ENCODE results near the gene RAVER2. TPM values are rescaled to one million over a fixed set of nuclear protein-coding genes. Genes with fewer than 3 reads are reported as not detected.

RAVER2 gene
- polyA plus RNA-seq, 2 of the 4 experiments (the other 2 are of a cell fraction) = 6.2 to 17.2 TPM

- Histone ChIP-seq H3K4me3 (no peak overlapping the region), H3K27ac (no peak overlapping the region), H3K4me1 (peaks cover 21% of the 10 kb centered on the region), H3K4me2 (no peak overlapping the region), H3K9me3 (no peaks in the 10 kb centered on the region)
- no peak for ATAC-seq
- ChIA-PET POLR2A (no interaction called here), CTCF (interaction anchor here (1.0 kb wide), 1 partner anchor 16 kb away, joined by 5 read pairs; no protein-coding TSS in a partner anchor)
- 94% methylated on average over 12 of the region's 12 CpGs for WGBS (ENCODE audit: missing lambda C conversion rate)
- TF ChIP-seq HDAC2 (IDR thresholded peaks at IDR 0.05) (no peak), NR3C1 (IDR thresholded peaks at IDR 0.05) (no peak), JUNB (IDR thresholded peaks at IDR 0.05) (no peak), E2F6 (IDR thresholded peaks at IDR 0.05; ENCODE audit: borderline replicate concordance, low read depth) (no peak), MYC (IDR thresholded peaks at IDR 0.05; ENCODE audit: borderline replicate concordance, low read length) (no peak), JUN (IDR thresholded peaks at IDR 0.05) (no peak), PBX3 (IDR thresholded peaks at IDR 0.05) (no peak)
- no peak for FAIRE-seq
- DNase-seq (ENCODE audit: low read depth in 1 of 2, low spot score in 1 of 2) = no peak
Measured at GRCh38 chr1:64878931-64879611, 134.2 kb downstream of the RAVER2 start.

GRCh38 chr1:64880449-64880848, 135.6 kb downstream of the RAVER2 start:
- H3K9me3 ChIP-seq = no peaks in the 10 kb centered on the region
- CTCF ChIA-PET = no interaction called here
- DNase-seq (ENCODE audit: low read depth in 1 of 2, low spot score in 1 of 2) = no peak
- POLR2A ChIA-PET = no interaction called here
- 95% methylated on average over 4 of the region's 4 CpGs for WGBS (ENCODE audit: missing lambda C conversion rate)
- ATAC-seq = no peak
- no peak overlapping the region for H3K4me2 ChIP-seq
- H3K27ac ChIP-seq = 0 out of 6 replicates have a peak overlapping the region, but pooled peaks of 1 of the 2 experiments have one; percentile 43
- TF ChIP-seq JUN (IDR thresholded peaks at IDR 0.05) = no peak
- TF ChIP-seq BCL3 (IDR thresholded peaks at IDR 0.05) = no peak
- no peak for TF ChIP-seq CBX2 (IDR thresholded peaks at IDR 0.05; ENCODE audit: borderline replicate concordance, low read depth)
- TF ChIP-seq HOXB5 (CRISPR knock-in tag; IDR thresholded peaks at IDR 0.05) = no peak
- TF ChIP-seq BHLHE40 (IDR thresholded peaks at IDR 0.05; ENCODE audit: low read depth, low read length) = no peak
- no peak for TF ChIP-seq SMC3 (IDR thresholded peaks at IDR 0.05)
- TF ChIP-seq RARB (CRISPR knock-in tag; IDR thresholded peaks at IDR 0.05) = no peak
- peaks cover 27% of the 10 kb centered on the region for H3K4me1 ChIP-seq
- no peak for FAIRE-seq
- no peak overlapping the region for H3K4me3 ChIP-seq

GRCh38 chr1:64881281-64881680, 136.4 kb downstream of the RAVER2 start:
- H3K4me2 ChIP-seq = 0 out of 3 replicates have a peak overlapping the region, but pooled peaks have one; percentile 11
- DNase-seq (ENCODE audit: low read depth in 1 of 2, low spot score in 1 of 2) (no peak), FAIRE-seq (no peak), ATAC-seq (no peak; a peak in 1 of 6 replicates)
- H3K27ac ChIP-seq = peak overlapping the region; percentile 22 to 53; a peak in 3 of 6 replicates
- CTCF ChIA-PET = interaction anchor here (1.1 kb wide), 1 partner anchor 13 kb away, joined by 3 read pairs; no protein-coding TSS in a partner anchor
- POLR2A ChIA-PET = no interaction called here
- 100% methylated on average over 1 of the region's 1 CpG for WGBS (ENCODE audit: missing lambda C conversion rate)
- no peak for TF ChIP-seq HMGXB4 (CRISPR knock-in tag; IDR thresholded peaks at IDR 0.05; ENCODE audit: borderline replicate concordance)
- TF ChIP-seq CHD2 (IDR thresholded peaks at IDR 0.05; ENCODE audit: low read length, partially characterized antibody) = no peak
- no peak for TF ChIP-seq PHF8 (IDR thresholded peaks at IDR 0.05; ENCODE audit: borderline replicate concordance, low read depth)
- TF ChIP-seq POLR2AphosphoS2 (conservative IDR thresholded peaks at IDR 0.05; ENCODE audit: low read length) = no peak
- H3K9me3 ChIP-seq = no peaks in the 10 kb centered on the region
- peaks cover 27% of the 10 kb centered on the region for H3K4me1 ChIP-seq
- H3K4me3 ChIP-seq = no peak overlapping the region

Other genes with a start within 250 kb of the RAVER2 start
- 156 and 159 TPM in 2 replicates for gene JAK1, start 221.5 kb downstream of the RAVER2 start, polyA plus RNA-seq (2011; rRNA removed)
- gene JAK1, start 221.5 kb downstream of the RAVER2 start, polyA plus RNA-seq (2017; fragmentation: RNase III; extraction: RNeasy Plus Mini Kit Qiagen cat#74134 plus additional on column Dnase treatment) = 110 to 123 TPM (median 114 TPM) in 3 replicates

All from A549 (cell line).